CD4-positive, alpha-beta T cell treated with Interleukin-6 for 4 hours (primary cell): ENCODE data around the gene HMGB1.

ENCODE experiments used
- DNase-seq: peaks from one replicate; pipeline ENCODE4 v3.0.0-alpha.2; 2020; ENCODE audit warnings: mixed read lengths

The HMGB1 gene

DNA sequence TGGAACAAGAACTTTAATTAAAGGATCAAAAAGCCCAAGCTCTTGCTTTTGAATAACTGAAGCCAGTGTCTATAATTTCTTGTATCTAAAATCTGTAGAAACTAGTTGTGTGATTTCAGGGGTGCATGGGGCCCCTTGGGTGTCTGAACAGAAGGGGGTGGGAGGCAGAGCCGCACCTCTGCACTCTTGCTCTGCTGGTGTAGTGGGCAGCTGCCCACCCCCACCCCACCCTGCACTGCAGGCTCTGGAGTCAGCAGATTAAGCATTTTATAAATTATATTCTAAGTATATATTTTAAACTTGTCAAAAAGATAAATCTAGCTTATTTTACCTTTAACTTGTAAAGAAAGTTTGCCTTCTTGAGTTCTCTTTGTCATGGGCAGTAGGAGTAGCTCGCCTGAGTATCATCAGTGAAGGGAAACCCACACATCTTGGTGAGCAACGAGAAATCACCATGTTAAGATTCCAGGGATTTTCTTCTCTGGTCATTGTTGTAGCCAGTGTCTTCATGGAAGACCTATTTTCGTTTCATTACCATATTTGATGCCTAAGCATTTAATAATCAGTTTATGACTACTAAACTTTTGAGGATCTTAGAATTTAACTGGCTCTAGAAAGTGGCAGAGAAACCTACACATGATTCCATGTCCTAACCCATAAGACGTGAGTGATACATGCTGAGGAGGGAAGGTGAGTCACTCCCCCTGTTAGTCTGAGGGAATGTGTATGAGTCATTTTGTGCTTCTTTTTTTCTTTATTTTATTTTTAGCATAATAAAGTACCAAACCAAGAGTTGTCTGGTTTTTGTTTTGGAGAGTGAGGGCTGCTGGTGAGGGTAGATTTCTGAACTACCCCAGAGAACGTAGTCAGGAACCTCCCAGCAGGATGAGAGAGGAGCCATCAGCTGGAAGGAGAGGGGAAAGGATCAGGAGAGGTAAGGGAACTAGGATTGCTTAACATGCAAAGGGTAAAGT, 35.7 kb downstream of the HMGB1 start:
- peak; percentile 56 for DNase-seq

DNA sequence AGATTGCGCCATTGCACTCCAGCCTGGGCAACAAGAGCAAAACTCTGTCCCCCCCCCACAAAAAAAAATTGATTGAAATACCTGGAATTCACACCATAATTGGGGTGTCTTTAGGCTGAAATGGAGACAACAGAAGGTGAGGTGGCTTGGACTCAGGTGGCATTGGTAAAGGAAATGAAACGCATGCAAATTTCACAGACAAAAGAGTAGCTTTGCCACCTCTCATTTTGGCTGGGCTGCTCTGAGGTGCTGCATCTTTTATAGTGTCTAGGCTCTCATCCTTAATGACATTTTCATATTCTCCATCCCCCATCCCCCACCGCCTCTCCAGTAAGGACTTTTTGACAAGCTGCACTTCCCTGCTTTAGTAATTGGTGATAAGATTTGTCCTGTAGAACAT, 36.5 kb downstream of the HMGB1 start:
- DNase-seq = no peak

DNA sequence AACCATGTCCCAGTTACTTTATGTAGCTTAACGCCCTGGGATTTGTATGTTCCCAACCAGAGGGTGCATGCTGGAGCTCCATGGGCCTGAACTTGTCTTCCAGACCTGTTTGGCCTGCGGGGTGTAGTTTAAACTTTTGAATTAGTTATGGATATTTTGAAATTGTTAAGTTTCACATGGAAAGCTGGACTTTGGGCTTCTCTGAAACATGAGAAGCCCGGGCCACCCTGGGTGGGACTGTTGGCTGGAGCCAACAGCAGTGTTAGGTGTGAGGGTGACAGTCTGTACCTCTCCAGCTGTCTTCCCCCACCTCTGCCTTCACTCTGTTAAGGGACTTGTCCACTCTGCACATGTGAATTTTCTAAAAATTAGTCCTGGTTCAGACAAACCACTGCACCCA, 41.8 kb downstream of the HMGB1 start:
- no peak for DNase-seq

DNA sequence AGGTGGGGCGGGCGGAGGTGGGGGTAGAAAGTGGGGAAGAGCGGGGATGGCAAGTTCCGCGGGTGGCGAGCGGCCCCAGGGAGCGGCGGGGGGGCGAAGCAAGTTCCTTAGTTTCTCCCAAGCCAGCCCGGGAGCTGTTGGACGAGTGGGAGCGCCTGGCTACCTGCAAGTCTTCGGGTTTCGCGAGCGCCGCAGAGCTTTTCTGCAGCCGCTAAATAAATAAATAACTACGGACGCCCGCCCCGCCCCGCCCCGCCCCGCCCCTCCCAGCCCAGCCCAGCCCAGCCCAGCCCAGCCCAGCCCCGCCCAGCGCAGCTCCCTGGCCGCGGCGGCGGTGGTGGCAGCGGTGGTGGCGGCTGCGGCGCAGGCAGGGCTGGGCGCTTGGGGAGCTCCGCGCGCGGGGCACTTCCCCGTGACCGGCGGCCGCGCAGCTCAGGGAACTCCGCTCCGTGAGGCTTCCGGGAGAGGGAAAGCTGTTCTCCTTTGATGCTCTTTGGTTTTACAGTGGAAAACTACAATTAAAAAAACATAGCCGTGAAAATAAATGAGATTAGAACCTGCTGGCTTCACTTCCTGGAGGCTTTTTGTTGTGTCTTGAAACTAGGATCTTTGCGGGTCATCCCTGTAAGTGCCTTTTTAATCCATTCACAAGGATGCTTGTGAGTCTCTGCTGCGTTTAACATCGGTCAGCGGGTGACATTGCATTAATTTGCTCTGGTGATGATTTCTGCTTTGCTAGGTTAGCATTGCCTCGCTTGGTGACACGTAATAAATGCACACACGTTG, 43.5 kb downstream of the HMGB1 start, which contains the start of gene UBE2L5:
UBE2L5 (plus strand) TSS at position 440 of the 786 bp plus-strand sequence. CDS start 5,498 bp downstream, outside the sequence.
- peak; percentile 81 for DNase-seq

DNA sequence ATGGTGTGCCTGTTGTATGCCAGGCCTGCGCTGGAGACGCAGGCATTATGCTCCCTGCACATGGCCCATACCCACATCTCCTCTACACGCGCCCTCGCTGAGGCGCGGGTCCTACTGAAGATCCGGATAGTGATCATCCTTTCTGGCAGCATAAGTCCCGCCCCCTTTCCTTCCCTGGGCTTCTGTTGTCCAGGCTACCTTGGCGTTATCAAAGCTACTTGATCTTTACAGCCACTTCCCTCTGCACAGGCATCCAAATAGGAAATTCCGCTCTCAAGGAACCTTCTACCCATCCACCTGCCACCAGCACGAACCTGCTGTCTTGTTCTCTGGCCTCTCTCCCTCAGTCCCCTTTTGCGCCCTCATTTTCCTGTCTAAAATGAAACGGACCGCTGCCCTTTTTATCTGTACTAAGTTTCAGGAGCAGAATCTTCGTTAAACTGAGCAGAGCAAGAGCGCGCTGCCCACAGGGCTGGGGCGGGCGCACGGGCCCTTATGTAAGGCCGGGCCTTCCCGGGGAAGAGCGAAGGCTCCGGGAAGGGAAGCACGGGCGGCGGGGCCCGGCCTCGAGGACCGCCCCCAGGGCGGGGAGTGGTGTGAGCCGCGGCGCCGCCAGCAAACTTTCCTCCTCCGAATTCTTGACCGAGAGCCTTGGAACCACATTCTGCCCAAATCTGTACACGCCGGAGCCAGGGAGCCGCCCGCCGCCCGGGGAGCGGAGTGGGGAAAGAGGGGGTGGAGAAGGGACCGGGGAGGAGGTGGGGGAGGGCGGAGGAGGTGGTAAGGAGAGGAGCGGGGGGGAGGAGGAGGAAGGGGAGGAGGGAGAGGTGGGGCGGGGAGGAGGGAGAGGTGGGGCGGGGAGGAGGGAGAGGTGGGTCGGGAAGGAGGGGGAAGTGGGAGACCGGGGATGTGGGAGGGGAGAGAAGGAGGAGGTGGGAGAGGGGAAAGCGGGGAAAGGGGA, 44.4 kb downstream of the HMGB1 start:
- peak; percentile 68 for DNase-seq

DNA sequence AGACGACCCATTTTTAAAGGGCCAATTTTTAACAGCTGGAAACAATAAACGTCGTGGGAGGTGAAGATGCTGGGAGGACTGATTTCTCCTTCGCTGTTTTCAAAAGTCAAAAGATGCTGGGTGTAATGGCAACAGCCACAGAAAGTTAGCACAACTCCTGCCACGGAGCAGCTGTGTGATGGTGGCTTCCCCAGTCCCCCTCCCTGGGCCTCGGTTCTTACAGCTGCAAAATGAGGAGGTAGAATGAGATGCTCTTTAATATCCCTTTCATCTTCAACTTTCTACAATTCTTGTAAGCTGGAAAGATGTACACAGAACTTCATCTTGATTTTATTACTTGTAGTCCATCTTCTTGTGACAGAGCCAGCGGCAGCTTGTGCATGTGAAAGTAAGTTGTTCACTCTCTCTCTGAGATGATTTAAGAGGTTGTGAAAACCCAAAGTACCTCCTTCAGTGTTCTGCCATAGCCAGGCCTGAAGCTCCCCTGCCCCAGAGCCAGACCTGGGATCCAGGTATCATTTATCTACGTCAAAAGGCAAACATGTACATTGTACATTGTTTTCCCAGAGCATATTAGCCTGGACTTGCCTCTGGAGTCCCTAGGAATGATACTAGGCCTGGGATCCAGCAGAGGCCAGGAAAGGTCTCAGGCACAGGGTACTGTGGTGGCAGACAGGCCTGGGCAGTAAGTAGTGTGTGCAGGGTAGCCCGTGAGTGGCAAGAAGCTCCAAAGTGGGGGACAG, 46.8 kb downstream of the HMGB1 start:
- DNase-seq = no peak

DNA sequence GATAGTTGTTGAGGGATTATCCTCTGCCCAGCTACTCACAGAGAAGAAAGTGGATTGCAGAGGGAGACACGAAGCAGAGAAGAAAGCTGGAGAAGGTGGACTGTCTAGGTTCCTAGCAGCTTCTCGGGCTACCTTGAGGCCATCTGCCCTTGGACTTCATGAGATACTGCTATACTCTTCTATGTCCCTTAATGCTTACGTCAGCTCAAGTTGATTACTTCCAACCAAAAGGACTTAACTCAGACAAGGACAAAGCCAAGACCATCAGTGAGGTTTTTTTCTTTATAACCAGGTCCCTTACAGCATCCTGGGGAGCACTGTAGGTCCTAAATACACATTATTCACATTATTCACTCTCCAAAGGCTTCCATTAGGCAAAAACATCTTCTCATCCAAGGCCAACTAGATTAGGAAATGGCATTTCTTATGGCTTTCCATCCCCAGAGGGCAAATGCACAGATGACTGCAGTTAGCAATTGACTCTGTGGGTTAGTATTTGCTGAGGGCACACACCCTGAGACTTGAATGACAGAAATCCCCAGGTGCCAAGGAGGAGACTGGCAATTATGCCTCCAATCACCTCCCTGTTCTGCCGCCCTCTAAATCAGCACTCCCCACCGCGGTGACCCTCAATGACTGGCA, 47.5 kb downstream of the HMGB1 start:
- no peak for DNase-seq

DNA sequence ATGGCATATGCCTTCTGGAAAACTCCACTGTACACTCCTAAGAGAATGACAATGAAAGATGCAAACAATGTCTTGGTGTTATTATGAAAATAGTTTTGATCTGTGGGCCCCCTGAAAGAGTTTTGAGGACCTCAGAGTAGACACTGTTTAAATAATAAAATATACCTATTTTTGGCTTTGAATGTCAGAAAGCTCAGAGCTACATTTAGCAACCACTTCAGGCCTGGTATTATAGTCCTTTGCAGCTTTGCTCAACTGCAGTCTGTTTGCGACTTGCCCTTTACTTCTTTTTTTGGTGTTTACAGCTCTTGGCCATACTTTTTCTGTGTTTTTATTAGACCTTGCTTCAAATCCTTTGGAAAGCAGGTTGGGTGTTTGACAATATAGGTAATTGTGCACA, 49.3 kb downstream of the HMGB1 start:
- no peak for DNase-seq

DNA sequence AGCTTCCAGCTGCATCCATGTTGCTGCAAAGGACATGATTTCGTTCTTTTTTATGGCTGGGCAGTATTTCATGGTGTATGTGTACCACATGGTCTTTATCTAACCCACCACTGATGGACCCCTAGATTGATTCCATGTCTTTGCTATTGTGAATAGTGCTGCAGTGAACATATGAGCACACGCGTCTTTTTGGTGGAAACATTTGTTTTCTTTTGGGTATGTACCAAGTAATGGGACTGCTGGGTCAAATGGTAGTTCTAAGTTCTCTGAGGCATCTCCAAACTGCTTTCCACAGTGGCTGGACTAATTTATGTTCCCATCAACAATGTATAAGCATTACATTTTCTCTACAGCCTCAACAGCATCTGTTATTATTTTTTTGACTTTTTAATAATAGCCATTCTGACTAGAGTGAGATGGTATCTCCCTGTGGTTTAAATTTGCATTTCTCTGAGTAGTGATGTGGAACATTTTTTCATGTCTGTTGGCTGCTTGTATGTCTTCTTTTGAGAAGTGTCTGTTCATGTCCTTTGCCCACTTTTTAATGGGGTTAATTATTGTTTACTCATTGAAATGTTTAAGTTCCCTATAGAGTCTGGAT, 50.2 kb downstream of the HMGB1 start:
- no peak for DNase-seq

DNA sequence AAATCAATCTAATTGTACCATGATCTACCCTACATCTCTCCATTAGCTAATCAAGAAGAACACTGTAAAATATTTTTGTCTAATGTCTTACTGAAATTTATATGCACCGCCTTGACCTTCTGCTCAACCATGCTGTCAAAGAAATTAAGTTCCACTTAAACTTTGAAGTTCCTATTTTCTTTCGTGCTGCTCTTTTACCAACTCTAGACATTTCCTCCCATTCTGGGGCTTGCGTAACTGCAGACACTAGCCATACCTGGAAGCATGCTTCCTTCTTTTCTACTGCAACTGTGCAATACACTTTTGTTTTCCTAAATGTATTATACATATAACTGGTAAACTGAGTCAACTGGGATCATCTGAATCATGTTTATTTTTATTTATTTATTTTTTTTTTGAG, 51.9 kb downstream of the HMGB1 start:
- no peak for DNase-seq

DNA sequence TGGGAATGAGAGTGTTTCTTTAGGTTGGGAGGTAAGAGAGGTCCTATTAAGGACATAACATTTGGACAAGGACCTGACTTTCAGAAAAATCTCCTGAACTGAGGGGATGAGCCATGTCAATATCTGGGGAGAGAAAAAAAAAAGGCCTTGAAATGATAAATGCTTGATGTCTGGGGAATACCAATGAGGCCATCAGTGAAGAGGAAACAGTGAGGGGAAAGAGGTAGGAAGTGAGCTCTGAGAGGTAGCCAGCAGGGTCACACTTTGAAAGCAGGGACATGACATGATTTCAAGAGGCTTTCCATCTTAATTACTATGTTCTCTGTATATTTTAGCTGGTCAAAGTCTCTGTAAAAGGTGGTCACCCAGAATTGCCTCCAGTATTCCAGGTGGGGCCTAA, 53.4 kb downstream of the HMGB1 start:
- no peak for DNase-seq

DNA sequence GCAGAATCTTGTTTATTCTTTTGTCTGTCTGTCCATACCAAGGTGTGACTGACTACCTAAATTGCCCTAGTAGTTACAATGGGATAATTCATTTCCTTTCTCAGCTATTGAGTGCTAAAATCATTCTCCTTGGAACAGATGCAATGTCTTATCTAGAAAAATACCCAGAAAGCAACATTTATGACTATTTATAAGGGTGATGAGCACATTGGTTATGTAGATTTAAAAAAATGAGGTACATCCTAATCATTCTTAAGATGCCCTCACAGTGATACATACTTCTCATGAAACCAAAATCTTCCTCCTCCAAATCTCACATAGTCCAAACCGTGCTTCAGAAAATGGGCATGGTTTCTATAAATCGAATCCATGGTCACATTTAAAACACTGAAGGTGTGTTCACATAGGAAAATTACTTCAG, 55.0 kb downstream of the HMGB1 start:
- DNase-seq = no peak

DNA sequence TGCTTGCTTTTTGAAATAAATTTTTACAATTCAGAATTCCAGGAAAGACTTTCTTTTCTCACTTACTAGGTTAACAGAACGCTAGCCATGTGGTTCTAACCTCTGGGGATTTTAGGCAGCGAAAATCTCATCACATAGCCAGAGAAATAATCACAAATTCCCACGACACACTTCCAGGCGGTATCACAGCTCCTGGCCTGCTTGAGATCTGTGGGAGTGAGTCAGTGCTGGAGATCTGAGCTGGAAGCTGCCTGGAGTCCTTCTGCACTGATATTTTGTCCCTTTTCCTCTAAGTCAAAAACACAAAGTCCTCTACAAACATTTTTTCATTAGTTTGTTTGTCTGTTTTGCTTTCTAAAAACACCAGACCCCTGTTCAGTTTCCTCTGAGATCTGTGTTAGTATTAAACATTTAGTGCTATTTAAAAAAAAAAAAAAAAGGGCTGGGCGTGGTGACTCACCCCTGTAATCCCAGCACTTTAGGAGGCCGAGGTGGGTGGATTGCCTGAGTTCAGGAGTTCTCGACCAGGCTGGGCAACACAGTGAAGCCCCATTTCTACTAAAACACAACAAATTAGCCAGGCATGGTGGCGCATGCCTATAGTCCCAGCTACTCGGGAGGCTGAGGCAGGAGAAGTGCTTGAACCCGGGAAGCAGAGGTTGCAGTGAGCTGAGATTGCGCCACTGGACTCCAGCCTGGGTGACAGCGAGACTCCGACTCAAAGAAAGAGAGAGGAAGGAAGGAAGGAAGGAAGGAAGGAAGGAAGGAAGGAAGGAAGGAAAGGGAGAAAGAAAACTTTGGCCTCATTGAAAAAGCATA, 55.6 kb downstream of the HMGB1 start:
- DNase-seq = no peak

DNA sequence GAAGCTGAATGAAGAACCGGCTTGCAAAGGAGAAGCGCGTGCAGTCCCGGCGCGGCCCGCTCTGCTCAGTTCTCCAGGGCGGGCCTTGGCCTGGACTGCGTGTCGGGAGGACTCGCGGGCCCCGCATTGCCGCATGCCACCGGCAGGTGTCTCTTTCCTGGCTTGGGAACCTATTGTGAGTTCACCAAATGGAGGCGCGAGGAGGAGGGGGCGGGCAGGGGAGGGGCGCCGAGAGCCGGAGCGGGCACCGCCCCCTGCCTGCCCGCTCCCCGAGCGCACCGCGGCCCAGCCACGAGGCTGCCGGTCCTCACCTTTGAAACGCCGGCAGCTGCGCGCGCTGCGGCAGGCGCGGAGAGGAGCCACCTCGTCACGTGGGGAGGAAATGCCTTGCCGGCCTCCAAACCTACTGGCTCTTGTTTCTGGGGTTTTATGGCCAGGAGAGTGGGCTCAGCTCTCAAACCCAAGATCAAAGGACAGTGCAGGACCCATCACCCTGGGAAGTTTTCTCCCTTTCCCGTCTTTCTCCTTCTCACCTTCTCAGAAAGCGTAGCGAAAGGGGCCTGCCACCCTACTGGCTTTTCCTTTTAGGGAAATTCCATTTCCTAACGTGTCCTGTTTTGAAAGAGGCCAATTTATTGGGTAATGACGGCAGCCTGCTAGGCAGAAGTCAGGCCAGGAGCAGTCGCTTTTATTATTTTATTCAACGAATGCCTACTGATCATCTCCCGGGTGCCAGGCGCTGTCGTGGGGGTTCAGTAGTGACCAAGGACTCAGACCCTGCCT, 57.2 kb downstream of the HMGB1 start:
- DNase-seq = peak; percentile 95

DNA sequence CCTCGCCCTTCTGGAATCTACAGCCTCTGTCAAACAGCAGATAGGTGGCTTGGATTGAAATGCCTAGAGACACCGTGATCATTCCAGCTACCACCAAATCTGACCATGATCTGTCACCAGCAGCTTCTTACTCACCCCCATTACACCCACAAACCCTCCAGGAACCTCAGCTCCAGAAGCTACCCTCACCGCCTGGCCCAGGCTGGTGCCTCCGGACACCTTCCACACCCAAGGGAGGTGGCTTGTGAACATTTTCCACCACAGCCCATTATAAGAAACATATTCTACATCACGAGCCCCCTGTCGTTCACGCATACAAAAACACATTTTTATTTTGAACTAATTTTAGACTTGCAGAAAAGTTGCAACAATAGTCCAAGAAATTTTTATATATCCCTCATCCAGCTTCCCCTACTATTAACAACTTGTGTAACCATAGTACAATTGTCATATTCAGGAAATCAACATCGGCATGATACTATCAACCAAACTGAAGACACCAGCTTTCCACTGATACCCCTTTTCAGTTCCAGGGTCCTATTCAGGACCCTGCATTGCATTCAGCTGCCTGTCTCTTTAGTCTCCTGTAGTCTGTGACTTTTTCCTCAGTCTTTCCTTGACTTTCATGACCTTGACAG, 58.8 kb downstream of the HMGB1 start:
- no peak for DNase-seq
